Measurements from ENCODE around the gene CEACAM5. TPM values are rescaled to one million over a fixed set of nuclear protein-coding genes. Genes with fewer than 3 reads are reported as not detected.

CEACAM5 gene
- total RNA-seq, 1 donor, result not detected

Other genes starting within 250 kb of the CEACAM5 start
- 11.3 TPM for gene CEACAM21, start 132.5 kb upstream of the CEACAM5 start, total RNA-seq
- 12.7 TPM for gene CEACAM4, start 81.6 kb upstream of the CEACAM5 start, total RNA-seq
- not detected for gene CEACAM7, start 20.4 kb upstream of the CEACAM5 start, total RNA-seq
- gene CEACAM6, start 46.9 kb downstream of the CEACAM5 start, total RNA-seq, result 0.27 TPM
- 0.27 TPM for gene CEACAM3, start 88.0 kb downstream of the CEACAM5 start, total RNA-seq
- gene LYPD4, start 136.1 kb downstream of the CEACAM5 start, total RNA-seq, result not detected
- gene DMRTC2, start 136.4 kb downstream of the CEACAM5 start, total RNA-seq, result not detected
- gene RPS19, start 151.6 kb downstream of the CEACAM5 start, total RNA-seq, result 3,007 TPM
- gene CD79A, start 168.7 kb downstream of the CEACAM5 start, total RNA-seq, result 17.2 TPM
- 74.6 TPM for gene ARHGEF1, start 174.6 kb downstream of the CEACAM5 start, total RNA-seq
- under 0.01 TPM for gene ERFL, start 219.8 kb downstream of the CEACAM5 start, total RNA-seq

Measured in hematopoietic multipotent progenitor cell (in vitro differentiated cells).